ENCODE data around the gene CACNA2D4.
A peak's percentile ranks its signal among the peaks of the same experiment; 100 is the strongest.
"Not testable (repeated sequence)": the region's sequence is repeated elsewhere in the genome, so short reads cannot be mapped to it uniquely, and the experiment has no call there.

Gene CACNA2D4

GRCh38 chr12:1918081-1918883 is at the start of gene CACNA2D4:
Gene CACNA2D4 (minus strand): TSS chr12:1918652. CDS start chr12:1918473, 179 bp downstream.
- DNase-seq (ENCODE audit: low spot score), result no peak

DNA sequence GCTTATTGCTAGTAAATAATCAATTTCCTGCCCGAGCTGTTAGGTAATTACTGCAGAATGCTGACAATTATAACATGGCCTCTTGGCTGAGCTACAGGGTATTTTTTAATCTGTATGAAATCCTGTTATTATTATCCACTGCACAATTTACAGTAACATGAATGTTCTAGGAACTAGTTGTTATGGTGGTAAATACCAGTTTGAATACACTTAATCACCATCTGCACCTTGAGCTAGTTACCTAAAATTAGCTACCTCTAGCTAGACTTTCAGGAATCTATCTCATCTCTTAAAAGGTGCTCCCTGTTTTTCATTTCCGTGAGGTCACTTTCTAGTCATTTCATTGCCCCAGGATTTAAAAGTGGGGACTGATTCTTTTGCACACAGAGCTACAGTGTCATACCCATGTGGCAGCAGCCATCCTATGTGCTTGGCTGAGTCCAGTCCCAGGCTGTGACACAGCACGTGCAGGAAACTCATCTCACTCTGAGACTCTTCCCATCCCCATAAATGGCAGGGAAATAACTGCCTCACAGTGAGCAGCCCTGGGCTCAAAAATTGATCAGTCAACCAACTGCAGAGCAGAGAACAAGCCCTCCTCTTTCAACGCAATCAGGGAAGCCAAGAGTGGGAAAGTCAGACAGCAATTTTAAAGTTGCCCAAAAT is 48.2 kb upstream of the CACNA2D4 start:
- no peak for DNase-seq (ENCODE audit: low spot score)

GRCh38 chr12:1965916-1966315 is 47.5 kb upstream of the CACNA2D4 start:
- DNase-seq (ENCODE audit: low spot score), result no peak

- DNase-seq (ENCODE audit: low spot score), result no peak
Observed at GRCh38 chr12:1962051-1963020, 43.9 kb upstream of the CACNA2D4 start.

GRCh38 chr12:1956716-1957115 is 38.3 kb upstream of the CACNA2D4 start:
- no peak for DNase-seq (ENCODE audit: low spot score)

DNA sequence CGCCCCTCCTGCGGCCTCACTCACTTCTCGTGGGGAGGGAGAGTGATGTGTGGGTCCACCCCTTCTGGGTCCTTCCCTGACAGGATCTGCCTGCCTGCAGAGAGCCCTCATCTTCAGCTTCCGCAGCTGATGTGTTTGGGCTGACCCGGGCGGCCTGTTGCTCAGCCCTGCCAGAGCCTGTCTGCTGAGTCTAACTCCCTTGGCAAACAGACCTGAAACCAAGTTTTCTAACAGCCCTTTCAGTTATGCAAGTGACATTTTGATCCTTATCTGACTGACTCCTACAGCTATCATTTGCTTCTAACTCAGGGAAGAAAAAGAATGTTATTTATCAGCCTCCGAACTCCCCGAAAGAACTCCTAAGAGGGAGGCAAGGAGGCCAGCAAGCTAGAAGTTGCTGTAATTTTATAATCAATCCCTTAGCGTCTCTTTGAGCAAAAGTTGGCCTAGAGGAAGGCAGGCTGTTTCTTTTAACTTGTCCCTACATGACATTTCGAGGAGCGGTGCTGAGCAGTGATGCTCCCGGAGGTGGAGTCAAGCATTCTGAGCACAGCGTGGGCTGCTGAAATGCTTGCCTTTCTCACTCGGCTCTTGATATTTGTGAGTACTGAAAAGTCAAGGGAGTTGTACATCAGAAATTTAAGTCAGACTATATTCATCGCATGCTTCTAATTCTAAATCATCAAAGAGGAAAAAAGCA is 31.5 kb upstream of the CACNA2D4 start:
- DNase-seq (ENCODE audit: low spot score), result no peak

DNA sequence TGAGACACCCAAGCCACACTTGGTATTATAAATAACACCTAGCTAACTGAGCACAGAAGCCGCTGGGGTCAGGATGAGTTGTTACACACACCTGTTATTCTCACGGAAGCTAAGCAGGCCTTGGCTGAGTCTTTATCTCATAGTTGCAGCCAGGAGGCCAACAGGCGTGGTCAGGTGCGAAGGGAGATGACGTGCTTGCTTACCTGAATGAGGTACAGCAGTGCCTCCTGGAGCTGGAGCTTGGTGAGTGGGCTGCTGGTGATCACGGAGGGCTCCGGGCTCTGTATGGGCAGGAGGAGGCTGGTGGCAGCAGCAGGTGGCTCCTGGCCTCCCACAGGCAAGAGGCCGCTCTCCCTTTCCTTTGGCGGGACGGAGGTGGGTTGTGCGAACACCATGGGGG is 30.4 kb upstream of the CACNA2D4 start:
- DNase-seq (ENCODE audit: low spot score), result no peak

DNA sequence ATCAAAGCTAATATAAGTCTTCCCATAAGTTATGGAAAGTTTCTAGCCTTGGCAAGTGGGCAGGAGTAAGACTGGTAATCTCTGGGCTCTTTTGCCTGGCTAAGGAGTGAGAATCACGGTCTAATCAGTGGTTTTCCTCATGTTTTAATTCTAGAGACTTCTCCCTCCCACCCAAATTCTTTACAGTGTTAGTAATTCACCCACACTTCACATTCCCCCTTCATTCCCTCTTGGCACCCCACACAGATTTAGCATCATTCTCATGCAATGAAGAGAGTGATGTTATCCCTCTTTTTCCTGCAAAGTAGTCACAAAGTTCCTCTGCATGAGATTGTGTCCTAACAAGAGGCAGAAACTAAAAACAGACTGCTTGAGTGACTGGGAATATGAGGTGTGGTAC is 28.6 kb upstream of the CACNA2D4 start:
- DNase-seq (ENCODE audit: low spot score), result no peak

- DNase-seq (ENCODE audit: low spot score), result no peak
Observed at GRCh38 chr12:1946296-1946695, 27.8 kb upstream of the CACNA2D4 start.

DNA sequence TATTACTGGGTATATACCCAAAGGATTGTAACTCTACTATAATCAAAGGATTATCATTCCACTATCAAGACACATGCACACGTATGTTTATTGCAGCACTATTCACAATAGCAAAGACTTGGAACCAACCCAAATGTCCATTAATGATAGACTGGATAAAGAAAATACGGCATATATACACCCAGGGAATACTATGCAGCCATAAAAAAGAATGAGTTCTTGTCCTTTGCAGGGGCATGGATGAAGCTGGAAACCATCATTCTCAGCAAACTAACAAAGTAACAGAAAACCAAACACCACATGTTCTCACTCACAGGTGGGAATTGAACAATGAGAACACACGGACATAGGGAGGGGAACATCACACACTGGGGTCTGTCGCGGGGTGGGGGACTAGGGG is 27.1 kb upstream of the CACNA2D4 start:
- not testable (repeated sequence) for DNase-seq (ENCODE audit: low spot score)

- DNase-seq (ENCODE audit: low spot score), result peak; percentile 89
Observed at GRCh38 chr12:1939801-1940607, 21.6 kb upstream of the CACNA2D4 start.

GRCh38 chr12:1939331-1939730 is 20.9 kb upstream of the CACNA2D4 start:
- DNase-seq (ENCODE audit: low spot score), result no peak

DNA sequence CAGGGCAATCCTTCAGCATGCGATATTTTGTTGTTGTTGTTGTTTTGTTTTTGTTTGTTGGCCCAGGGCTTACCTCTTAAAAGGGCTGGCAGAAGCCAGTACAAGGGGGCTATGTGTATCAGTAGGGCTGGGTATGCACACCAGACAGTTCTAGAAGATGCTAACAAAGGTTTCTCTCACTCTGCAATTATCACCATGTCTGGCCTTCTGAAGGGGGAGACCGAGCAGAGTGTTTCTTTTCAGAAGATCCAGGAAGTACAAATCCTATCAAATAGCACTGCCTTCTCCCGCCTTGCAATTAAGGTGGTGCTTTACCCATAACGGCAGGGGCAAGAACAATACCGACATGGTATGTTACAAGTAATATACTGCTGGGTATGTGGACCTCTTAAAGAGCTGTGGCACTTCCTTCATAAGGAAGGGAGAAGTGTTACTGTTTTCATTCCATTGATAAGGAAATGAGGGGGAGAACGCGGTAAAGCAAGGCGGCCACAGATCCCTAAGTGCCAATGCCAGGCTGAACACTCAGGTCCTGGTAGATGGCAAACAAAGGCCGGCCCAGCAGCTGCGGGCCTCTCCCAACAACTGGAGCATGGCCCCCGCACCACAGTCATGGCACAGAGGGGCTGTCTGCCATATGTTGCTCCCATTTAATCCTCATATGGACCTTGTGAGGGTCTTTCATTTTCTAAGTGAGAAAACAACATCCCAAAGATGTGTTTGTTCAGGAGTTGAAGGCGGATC is 19.2 kb upstream of the CACNA2D4 start:
- peak; percentile 43 for DNase-seq (ENCODE audit: low spot score)

- peak; percentile 96 for DNase-seq (ENCODE audit: low spot score)
Observed at GRCh38 chr12:1936406-1937320, 18.2 kb upstream of the CACNA2D4 start.

- DNase-seq (ENCODE audit: low spot score), result peak; percentile 81
Observed at GRCh38 chr12:1935700-1936378, 17.4 kb upstream of the CACNA2D4 start.

DNA sequence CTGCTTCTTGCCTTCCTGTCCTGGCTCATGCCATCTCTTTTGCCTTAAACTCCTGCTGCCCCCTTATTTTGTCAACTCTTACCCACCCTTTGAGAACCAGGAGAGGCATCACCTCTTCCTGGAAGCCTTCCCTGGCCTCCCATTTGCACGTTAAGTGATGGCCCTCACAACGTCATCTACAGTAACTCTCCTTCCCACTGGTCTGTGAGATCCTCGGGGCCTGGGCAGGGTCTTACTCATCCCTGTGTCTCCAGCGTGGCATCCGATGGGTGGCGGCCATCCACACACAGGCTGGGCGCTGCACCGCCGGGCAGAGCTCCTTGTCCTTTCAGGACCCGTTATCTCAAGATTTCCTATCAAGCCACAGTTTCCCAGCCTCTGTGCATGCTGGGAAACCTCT is 16.8 kb upstream of the CACNA2D4 start:
- peak; percentile 33 for DNase-seq (ENCODE audit: low spot score)

- DNase-seq (ENCODE audit: low spot score), result no peak
Observed at GRCh38 chr12:1934831-1935230, 16.4 kb upstream of the CACNA2D4 start.

DNA sequence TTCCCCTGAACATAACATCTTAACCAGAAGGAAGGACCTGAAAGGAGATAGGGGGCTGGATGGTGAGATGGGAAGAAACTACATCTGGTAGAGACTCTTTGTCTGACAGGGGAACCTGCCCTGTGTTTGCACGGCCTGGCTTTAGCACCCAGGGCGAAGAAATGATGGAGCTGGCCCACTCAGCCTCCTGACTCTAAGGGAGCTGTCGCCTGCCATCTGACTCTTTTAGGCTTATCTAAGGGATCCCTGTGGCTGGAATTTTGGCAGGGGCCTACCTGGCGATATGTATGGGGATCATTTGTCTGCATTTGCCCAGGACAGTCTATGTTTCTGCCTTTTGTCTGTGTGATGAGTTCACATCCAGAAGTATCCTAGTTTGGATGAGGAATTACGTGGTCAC is 15.6 kb upstream of the CACNA2D4 start:
- DNase-seq (ENCODE audit: low spot score), result no peak
